ENCODE measurements around the gene ANKRD24. TPM values are rescaled to one million over a fixed set of nuclear protein-coding genes. Genes with fewer than 3 reads are reported as not detected.

Gene ANKRD24
- total and polyA plus RNA-seq, 2 of the 13 experiments (the other 11 are each of a cell fraction or from before 2014, with no cell fraction given): 0.13 to 0.24 TPM

DNA sequence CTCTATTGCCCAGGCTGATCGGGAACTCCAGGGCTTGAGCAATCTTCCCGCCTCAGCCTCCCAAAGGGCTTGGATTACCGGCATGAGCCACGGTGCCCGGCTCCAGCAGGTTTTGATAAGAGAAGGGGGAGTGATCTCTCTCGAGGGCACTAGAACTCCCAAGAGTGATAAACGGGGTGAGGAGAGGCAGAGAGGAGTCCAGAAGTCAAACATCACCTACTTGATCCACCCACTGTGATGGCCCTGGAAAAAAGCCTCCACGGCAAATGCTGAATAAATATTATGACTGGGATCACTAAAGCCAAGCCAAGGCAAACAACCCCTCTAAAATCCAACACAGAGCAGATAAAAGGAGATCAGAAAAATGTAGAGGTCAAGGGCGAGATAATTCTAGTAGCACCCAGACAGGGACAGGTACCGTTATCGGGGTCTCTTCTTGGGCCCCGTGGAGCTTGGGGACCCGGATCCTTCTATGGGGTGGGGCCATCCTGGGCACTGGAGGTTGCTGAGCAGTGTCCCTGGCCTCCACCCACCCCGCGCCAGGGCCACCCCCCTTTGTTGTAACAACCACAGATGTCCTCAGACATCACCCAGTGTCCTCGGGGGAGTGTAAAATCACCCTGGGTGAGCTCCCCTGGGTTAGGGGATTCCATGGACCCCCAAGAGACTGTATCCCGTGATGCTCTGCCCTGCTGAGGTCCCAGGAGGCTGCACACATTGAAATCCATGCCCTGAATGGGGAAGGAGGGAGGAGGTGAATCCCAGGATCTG is 32.8 kb upstream of the ANKRD24 start (continued):
- TF ChIP-seq ZNF232 (CRISPR knock-in tag; IDR thresholded peaks at IDR 0.05; ENCODE audit: borderline replicate concordance): no peak
- TF ChIP-seq, protein P1, sequence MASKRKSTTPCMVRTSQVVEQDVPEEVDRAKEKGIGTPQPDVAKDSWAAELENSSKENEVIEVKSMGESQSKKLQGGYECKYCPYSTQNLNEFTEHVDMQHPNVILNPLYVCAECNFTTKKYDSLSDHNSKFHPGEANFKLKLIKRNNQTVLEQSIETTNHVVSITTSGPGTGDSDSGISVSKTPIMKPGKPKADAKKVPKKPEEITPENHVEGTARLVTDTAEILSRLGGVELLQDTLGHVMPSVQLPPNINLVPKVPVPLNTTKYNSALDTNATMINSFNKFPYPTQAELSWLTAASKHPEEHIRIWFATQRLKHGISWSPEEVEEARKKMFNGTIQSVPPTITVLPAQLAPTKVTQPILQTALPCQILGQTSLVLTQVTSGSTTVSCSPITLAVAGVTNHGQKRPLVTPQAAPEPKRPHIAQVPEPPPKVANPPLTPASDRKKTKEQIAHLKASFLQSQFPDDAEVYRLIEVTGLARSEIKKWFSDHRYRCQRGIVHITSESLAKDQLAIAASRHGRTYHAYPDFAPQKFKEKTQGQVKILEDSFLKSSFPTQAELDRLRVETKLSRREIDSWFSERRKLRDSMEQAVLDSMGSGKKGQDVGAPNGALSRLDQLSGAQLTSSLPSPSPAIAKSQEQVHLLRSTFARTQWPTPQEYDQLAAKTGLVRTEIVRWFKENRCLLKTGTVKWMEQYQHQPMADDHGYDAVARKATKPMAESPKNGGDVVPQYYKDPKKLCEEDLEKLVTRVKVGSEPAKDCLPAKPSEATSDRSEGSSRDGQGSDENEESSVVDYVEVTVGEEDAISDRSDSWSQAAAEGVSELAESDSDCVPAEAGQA (IDR thresholded peaks at IDR 0.05; ENCODE audit: low read depth): no peak
- TF ChIP-seq, protein P1 (CRISPR knock-in tag; IDR thresholded peaks at IDR 0.05; ENCODE audit: borderline replicate concordance): no peak
- TF ChIP-seq PITX1 (CRISPR knock-in tag; IDR thresholded peaks at IDR 0.05): peak; percentile 53; the same call in 1 of the 2 replicates
- TF ChIP-seq, protein P2, sequence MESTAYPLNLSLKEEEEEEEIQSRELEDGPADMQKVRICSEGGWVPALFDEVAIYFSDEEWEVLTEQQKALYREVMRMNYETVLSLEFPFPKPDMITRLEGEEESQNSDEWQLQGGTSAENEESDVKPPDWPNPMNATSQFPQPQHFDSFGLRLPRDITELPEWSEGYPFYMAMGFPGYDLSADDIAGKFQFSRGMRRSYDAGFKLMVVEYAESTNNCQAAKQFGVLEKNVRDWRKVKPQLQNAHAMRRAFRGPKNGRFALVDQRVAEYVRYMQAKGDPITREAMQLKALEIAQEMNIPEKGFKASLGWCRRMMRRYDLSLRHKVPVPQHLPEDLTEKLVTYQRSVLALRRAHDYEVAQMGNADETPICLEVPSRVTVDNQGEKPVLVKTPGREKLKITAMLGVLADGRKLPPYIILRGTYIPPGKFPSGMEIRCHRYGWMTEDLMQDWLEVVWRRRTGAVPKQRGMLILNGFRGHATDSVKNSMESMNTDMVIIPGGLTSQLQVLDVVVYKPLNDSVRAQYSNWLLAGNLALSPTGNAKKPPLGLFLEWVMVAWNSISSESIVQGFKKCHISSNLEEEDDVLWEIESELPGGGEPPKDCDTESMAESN (CRISPR knock-in tag; conservative IDR thresholded peaks at IDR 0.05): no peak
- no peak for TF ChIP-seq RAD51 (IDR thresholded peaks at IDR 0.05; ENCODE audit: borderline replicate concordance)
- no peak for TF ChIP-seq ZNF329 (CRISPR knock-in tag; IDR thresholded peaks at IDR 0.05; ENCODE audit: low read depth)
- TF ChIP-seq FOXC1 (CRISPR knock-in tag; IDR thresholded peaks at IDR 0.05; ENCODE audit: borderline replicate concordance): no peak
- TF ChIP-seq ZNF432 (CRISPR knock-in tag; IDR thresholded peaks at IDR 0.05; ENCODE audit: borderline replicate concordance): no peak
- TF ChIP-seq ZNF556 (CRISPR knock-in tag; IDR thresholded peaks at IDR 0.05; ENCODE audit: borderline replicate concordance): no peak
- TF ChIP-seq, protein P3, sequence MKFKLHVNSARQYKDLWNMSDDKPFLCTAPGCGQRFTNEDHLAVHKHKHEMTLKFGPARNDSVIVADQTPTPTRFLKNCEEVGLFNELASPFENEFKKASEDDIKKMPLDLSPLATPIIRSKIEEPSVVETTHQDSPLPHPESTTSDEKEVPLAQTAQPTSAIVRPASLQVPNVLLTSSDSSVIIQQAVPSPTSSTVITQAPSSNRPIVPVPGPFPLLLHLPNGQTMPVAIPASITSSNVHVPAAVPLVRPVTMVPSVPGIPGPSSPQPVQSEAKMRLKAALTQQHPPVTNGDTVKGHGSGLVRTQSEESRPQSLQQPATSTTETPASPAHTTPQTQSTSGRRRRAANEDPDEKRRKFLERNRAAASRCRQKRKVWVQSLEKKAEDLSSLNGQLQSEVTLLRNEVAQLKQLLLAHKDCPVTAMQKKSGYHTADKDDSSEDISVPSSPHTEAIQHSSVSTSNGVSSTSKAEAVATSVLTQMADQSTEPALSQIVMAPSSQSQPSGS (CRISPR knock-in tag; IDR thresholded peaks at IDR 0.05): no peak
- TF ChIP-seq, protein P4, sequence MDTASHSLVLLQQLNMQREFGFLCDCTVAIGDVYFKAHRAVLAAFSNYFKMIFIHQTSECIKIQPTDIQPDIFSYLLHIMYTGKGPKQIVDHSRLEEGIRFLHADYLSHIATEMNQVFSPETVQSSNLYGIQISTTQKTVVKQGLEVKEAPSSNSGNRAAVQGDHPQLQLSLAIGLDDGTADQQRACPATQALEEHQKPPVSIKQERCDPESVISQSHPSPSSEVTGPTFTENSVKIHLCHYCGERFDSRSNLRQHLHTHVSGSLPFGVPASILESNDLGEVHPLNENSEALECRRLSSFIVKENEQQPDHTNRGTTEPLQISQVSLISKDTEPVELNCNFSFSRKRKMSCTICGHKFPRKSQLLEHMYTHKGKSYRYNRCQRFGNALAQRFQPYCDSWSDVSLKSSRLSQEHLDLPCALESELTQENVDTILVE (CRISPR knock-in tag; IDR thresholded peaks at IDR 0.05): no peak
- no peak for TF ChIP-seq ZNF30 (CRISPR knock-in tag; IDR thresholded peaks at IDR 0.05)
- TF ChIP-seq IKZF4 (CRISPR knock-in tag; IDR thresholded peaks at IDR 0.05; ENCODE audit: borderline replicate concordance, low read depth, not compliant biosample characterization): no peak
- TF ChIP-seq AKAP8 (CRISPR knock-in tag; IDR thresholded peaks at IDR 0.05): no peak
- TF ChIP-seq SYNCRIP (IDR thresholded peaks at IDR 0.05; ENCODE audit: insufficient read depth, low read depth, low read length): no peak
- TF ChIP-seq, protein P5, sequence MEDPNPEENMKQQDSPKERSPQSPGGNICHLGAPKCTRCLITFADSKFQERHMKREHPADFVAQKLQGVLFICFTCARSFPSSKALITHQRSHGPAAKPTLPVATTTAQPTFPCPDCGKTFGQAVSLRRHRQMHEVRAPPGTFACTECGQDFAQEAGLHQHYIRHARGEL (CRISPR knock-in tag; IDR thresholded peaks at IDR 0.05): no peak
